Measurements from ENCODE around the gene FREM2.

FREM2 gene

DNA sequence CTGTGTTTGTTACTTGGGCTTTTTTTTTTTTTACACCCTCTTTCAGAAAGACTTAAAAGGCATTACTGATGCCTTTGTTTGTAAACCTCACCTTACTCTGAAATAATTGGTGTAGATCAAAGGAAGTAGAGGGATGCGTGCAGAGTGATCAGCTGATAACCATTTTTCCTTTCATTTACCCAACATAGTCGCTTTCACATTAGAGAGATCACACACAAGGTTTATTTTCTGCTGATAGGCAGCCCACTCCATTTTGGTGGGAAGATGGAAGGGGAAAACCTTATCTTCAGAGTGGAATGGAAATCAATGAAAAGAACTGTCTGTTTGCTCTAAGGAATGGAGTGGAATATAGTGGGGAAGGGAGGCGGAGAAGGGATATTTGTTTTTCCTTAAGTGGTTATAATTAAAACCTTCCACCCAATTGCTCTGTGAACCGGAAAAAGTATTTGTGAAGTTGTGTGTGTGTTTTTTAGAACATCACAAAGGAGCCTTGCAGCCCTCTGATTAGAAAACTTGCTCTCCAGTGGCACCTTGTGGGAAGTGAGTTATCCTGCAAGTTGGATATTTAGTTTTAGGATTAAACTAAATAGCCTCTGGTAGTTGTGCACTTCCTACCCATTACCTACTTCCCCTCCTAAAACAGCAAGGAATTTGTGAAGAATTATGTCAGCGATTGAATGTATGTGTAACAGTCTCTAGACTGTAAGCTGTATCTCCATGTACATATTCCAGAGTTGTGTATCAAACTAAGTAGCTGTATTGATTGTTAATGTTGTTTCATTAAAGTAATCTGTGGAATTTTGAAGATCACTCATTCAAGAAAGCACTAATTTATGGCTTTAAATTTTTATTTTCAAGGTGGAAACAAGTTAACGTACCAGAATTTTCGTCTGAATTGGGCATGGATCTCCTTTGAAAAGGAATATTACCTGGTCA, 76.8 kb downstream of the FREM2 start:
- DNase-seq, result no peak

DNA sequence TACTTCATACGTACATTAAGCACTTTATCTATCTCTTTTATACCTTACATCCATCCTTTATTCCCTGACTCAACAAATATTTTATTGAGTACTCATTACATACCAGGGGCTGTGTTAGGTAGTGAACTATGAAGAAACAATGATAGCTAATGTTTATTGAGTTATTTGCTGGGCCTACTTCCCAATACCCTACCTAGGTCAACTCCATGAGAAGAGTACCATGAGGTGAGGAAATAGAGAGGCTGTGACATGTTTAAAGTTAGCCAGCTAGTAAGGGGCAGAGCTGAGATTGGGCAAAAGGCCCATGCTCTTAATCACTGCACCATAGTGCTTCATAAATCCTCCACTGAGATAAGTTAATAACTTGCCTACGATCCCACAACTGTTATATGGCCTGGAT, 79.9 kb downstream of the FREM2 start:
- no peak for DNase-seq

DNA sequence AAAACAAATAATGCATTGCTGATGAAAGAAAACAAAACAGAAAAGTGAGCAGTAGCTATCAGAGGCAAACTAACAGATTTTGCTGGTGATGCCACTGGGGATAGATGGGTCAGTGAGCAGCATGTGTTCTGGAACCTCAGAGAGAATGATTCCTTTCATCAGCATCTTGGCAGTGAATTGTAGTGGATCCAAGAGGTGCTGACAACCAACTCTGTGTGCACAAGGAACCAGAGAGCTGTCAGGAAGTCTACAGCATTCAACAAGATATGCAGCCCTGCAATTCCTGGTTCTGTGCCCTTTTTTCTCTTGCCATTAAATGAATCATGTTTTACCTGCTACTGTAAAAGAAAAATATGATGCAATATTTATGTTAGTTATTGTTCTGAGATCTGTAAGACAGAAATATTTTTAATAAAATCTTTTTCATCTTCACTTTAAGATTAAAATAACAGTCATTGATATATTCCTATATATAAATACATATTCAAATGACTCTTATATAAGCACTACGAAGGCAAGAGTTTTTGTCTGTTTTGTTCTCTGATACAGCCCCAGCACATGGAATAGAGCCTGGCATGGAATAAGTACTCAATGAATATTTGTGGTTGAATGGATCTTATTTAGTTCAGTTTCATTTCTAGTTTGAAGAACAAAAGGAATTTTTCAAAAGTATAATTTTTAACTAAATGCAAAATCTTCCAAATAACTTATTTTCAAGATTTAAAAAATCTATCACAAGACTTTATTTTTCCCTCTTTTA, 80.8 kb downstream of the FREM2 start:
- DNase-seq, result no peak

DNA sequence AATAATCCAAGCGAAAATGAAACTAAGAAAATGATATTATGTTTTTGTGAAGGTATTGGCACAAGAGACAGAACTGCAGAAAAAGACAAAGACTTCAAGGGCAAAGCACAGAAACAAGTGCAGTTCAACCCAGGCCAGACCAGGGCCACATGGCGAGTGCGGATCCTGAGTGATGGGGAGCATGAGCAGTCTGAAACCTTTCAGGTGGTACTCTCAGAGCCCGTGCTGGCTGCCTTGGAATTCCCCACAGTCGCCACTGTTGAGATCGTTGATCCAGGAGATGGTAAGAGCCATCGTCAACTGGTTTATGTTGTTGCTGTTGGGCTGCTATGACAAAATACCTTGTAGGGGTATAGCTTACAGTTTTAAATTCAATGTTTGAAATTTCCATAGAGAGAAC, 82.6 kb downstream of the FREM2 start:
- DNase-seq, result no peak

DNA sequence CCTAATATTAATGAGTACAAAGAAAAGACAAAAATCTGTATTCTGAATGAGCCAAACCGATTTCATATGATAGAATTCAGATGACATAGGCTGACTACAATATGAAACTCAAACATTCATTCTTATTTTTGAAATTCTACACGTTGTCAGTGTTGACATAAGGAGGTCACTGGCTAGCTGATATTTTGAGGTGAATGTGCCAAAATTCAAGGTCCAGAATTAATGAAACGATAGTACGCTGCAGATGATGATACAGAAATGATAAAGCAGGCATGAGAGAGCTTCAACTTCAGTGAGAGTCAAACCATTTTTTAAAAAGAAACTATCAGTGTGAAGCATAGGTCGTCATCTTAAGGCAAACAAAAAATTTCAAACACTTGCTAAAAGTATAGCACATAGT, 88.2 kb downstream of the FREM2 start:
- no peak for DNase-seq

DNA sequence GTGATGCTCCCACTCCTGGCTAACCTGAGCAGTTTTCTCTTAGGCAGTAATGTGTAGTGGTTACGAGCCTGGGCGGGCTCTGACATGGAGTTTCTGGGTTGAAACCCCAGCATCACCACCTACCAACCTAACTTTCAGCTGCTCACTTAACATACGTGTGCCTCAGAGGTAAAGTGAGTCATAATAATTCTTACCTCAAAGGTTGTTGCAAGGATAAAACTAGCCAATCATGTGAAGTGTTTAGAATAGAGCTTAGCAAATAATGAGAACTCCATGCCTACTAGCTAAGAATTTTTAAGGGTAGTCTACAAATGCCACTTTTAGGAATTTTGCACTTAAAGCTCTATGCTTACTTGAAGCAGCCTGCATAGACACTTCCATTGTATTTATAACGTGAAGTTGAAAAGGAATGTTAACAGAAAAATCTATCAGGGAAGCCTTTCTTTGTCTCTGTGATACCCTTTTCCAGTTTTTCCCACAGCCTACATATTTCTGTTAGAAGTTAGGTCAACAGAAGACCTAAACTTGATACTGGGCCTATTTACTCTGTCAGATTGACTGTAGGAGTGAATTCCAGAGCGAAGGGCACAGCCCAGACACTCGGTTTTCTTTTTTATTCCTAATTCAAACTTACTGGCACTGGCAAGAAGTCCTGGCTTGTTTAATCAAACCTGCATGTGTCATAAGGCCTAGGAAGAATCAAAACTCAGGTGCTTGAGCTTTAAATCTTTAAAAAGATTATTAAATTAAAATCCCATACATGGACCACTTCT, 90.7 kb downstream of the FREM2 start:
- no peak for DNase-seq

DNA sequence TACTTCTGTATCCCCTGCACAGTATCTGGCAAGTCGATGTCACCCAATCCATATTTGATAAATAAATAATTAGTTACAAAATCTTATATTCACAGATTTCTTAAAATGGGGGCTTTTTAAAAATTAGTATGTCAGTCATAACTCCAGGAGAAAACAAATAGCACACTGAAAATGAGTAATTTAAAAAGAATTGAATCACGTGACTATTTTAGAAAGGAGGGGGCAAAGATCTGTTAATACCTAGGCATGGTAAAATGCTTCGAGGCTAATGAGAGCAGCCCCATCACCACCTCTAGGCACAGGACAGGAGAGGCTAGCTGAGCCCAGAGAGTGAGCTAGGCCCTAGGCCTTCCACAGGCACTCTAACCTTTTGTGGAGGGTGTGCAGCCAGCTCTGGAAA, 94.7 kb downstream of the FREM2 start:
- no peak for DNase-seq

DNA sequence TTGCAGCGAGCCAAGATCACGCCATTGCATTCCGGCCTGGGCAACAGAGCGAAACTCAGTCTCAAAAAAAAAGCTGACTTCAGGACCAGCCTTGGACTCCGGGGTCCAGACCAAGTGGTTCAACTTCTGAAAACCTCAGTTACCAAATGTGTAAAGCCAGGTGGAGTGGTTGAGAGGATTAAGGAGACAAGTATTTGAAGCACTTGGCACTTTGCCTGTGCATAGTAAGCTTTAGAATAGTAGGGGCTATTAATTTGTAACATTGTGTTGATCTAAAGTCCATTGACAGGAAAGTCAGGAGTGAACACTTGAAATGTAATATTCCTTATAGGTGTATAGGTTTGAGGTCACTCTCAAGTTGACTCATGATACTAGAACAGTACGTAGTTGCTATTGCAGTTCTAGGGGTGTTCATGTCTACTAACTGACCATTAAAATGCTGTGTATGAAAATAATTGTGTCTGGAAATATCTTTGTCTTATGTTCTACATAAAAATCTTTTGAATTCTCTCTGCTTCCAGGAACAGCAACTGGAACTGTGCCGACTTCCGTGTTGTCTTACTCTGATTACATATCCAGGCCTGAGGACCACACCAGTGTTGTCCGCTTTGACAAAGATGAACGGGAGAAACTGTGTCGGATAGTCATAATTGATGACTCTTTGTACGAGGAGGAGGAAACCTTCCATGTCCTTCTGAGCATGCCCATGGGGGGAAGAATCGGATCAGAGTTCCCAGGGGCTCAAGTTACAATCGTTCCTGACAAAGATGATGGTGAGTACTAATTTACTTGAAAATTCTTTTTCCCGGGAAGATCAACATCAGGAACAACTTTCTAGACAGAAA, 97.4 kb downstream of the FREM2 start:
- DNase-seq, result no peak

DNA sequence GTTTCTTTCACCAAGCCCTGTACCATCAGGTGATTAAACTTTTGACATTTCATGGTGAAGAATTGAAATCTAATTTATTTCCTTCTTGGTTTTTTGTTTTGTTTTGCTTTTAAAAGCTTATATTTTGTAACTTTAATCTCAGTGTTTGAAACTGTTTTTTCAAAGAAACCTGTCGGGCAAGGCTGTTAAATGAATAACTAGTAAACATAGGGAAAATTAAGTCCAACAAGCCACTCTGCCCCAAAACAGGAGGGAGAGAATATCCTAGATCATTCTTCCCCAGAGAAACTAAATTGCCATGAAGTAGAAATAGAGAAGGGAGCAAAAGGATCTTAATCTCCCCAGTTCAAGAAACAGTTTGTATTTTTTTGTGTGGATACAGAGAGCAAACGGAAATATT, 98.2 kb downstream of the FREM2 start:
- no peak for DNase-seq

DNA sequence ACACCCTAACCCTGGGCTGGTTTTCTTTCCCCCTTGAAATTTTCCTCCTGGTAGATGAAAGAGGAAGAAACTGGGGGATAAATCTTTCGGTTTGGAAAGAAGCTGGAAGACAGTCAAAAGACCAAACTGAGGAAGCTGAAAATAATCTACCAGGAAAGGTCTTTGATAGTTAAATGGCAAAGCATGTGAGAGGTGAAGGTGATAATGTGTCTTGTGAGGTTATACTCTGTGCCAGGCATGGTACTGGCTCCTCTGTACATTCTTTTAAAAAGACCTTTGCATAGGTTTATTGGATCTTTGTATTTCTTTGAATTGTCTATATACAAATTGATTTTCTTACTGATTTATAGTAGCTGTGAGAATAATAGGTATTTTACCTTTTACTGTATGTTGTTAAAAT, 98.6 kb downstream of the FREM2 start:
- no peak for DNase-seq

DNA sequence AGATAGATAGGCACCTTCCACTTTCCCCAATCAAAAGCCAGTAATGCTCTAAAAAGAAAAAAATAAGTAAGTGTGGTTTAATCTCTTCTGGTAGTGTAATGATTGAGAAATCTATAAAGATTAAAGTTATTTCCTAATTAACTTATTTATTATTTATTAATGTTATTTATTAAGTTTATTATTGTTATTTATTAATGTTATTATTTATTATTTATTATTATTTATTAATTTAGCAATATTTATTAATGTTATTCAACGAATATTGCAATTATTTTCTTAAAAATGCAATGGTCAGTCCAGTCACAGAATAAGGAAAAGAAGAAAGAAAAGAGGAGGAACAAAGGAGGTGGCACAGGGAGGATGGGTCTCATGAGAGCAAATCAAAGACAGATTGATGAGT, 100.7 kb downstream of the FREM2 start:
- DNase-seq, result no peak

DNA sequence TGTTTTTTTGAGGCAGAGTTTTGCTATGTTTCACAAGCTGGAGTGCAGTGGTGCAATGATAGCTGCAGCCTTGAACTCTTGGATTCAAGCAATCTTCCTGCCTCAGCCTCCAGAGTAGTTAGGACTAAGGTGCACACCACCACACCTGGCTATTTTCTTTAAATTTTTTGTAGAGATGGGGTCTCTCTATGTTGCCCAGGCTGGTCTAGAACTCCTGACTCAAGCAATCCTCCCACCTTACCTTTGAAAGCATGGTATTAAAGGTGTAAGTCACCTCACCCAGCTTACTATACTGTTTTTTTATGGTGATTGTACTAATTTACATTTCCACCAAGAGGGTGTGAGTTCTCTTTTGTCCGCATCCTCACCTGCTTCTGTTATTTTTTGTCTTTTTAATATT, 110.0 kb downstream of the FREM2 start:
- DNase-seq, result no peak

DNA sequence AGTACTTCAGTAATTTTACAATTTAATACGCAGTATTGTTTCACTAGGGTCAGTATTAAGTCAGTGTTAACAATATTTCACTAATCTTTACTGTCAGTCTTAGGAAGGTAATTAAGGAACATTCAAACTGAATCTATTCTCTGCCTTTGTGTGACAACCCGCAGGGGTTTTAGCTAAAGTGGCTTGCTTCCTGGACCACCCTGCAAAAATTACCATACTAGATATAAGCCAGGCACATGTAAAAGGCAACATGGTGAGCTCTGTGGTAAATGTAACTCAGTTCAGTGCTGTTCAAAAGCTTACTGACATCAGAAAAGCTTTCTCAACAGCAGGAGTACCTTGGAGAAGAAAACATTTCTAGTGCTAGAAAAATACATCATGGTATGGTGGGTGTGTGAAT, 116.7 kb downstream of the FREM2 start:
- no peak for DNase-seq

DNA sequence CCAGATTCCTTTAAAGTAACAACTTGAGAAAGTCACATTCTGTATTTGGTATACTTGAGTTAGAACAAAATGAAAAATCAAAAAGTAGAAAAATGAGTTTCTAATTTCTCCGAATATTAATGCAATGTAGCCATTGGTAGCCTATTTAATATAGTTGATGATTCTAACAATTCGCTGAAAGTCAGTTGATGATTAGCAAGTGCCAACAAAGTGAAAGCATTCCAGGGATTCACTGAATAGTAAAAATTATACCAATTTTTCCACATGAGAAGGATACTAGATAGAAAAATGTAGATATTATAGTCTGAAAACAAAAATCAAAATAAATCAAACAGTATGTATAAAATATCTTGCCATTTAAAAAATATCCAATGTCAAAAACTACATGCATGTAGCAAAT, 117.2 kb downstream of the FREM2 start:
- no peak for DNase-seq

DNA sequence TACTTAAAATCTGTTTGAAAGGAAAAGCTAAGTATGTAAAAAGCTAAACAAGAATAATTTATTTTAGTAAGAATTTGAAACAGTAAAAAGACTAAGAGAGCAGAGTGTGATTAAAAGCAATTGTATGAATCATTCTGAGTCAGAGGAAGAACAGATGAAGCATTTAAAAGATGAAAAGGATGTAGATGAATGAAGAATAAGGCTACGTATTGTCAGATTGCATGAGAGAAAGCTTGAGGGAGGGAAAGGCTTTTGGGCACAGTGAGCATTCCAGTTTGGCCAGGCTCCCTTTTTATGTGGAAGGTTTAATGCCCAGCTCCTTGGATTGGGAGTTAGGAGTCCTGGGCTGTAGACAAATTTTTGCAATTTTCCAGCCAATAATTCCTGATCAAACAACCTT, 117.7 kb downstream of the FREM2 start:
- DNase-seq, result no peak

DNA sequence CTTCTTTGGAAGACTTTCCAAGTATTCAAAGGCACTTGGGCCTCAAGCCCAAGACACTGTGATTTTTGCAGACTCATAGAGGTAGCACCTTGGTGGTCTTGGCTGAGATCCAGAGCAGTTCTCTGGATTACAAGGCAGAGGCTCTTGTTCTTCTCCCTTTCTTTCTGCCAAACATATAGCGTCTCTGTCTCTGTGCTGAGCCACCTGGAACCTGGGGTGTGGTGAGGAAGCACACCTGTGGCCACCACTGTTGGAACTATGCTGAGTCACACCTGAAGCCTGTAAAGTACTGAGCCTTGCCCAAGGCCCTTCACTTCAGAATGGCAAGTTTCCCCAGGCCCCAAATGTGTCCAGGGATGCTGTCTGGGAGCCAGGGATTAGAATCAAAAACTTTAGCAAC, 127.5 kb downstream of the FREM2 start:
- no peak for DNase-seq

DNA sequence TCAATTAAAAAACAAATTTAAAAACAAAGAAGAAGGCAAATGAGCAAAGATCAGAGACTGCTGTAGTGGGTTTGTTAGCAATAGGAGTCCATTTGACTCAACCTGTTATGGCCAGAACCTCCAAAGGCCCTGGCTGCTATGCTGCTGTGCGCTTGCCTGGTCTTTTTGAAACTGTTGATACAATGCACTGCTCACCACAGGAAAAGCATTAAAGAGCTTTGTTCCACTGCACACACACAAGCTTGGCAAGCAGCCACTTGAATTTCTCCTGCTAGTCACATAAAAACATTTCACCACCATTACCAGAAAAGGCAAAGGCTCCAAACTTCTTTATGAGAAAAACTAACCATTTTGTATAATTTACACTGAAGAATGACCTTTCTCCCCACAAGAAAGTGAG, 132.2 kb downstream of the FREM2 start:
- no peak for DNase-seq

DNA sequence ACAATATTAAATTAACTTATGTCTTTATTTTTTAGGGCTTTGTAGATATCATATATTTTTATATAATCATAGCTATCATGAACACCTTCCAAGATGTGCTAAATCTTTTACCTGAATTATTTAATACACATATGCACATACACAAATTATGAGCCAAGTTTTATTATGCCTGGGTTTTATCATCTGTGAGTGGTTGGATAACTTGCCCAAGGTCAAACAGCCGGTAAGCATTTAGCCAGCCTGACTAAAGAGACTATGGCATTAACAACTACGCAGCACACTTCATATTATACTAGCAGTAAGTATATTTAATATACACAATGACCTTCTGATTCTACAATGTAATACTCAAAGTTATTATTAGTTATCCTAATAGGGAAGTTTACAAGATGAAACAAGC, 132.7 kb downstream of the FREM2 start:
- no peak for DNase-seq

DNA sequence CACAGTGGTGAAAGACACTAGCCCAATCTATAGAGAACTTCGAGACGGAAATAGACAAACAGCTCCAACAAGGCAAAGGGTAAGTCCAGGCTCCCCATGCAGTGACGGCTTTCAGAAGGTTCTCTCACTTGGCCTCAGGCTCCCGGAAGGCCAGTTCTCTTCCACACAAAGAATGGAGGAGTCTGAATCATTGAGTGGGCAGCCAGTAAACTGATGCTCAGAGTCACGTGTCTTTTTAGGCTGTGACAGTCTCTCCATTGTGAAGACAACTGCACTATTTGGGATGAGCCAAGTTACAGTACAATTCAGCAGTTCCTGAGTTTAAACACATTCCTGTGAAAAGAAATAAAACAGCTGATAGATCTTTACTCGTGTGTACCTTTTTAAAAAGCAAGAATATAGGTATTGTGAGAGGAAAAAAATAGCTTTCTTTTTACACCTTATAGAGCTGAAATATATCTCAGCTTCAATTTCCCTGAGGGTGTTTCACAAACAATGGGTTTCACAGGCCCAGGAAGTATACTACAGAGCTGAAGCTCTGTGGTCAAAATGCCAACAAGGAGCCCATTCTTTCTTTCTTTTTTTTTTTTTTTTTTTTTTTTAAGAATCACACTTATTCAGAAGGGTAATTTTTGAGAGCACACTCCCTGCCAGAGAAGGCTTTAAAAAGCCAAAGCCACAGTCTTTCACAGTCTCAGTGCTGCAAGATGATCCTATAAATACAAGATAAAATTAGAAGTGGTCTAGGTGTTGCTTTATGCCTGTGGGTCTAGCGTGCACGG, 135.1 kb downstream of the FREM2 start:
- no peak for DNase-seq

DNA sequence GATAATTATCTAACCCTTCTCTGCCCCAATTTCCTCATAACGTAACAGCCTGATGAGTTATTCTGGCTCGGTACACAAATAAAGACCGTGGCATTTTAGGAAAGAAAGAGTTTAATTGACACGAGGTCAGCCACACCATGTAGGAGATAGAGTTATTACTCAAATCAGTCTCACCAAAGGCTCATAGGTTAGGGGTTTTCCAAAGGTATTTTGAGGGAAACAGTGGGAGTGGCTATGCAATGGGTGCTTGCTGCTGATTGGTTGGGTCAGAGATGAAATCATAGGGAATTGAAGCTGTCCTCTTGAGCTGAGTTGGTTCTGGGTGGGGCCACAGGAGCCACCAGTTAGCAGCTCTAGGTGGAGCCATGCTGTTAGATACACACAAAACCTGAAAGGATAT, 137.5 kb downstream of the FREM2 start:
- DNase-seq, result no peak

DNA sequence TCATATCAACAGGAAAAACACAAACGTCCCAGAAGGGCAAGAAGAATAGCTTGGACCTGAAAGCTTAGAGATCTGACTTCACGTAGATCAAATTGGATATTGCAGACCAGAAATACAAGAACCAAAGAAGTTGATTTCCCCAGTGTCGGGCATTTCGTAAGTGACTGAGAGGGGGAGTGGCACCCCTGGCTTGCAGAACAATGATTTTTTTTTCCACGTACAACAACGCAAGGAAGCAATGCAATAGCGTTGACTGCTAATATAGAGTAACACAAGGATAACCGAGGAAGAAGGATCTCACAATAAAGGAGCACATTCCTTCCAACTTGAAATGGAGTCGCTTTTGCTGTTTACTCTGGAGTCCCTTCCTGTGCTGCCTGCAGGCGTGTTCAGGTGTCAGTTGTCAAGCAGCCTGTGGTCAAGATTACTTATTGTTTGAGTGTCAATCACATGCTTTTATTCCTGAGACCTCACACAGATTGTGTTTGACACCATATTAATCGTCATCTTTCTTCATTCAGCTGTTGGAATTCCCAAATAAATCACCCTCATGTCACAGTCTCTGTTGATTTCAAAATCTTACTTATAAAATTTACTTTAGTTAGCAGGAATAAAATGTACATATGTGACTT, 139.4 kb downstream of the FREM2 start:
- no peak for DNase-seq

Measured in CD4-positive, alpha-beta T cell treated with Interleukin-21 for 1 hour (primary cell).